Transverse colon (tissue), 4 donors: ENCODE data around the gene TLCD1. TPM values are rescaled to one million over a fixed set of nuclear protein-coding genes. Genes with fewer than 3 reads are reported as not detected.
"Not testable (repeated sequence)": the region's sequence is repeated elsewhere in the genome, so short reads cannot be mapped to it uniquely, and the experiment has no call there.

Experiments
- DNase-seq: peaks from one replicate; pipeline ENCODE4 v3.0.0-alpha.2; 2019
- H3K27ac ChIP-seq, 4 donors: fragments of 200-600 bp; sonication (generic); 2 replicates each; pipeline ENCODE4 v1.5.1; 2016 to 2018; ENCODE audit warnings: inconsistent platforms in 4 of 4
- H3K27me3 ChIP-seq: fragments of 200-600 bp; sonication (generic); 2 replicates; pipeline ENCODE4 v1.5.1; 2017; ENCODE audit warnings: inconsistent platforms
- H3K36me3 ChIP-seq, 4 donors: fragments of 200-600 bp; sonication (generic); 2 replicates each; pipeline ENCODE4 v1.5.1; 2017 to 2019; ENCODE audit warnings: inconsistent platforms in 4 of 4
- H3K4me1 ChIP-seq, 4 donors: fragments of 200-600 bp; sonication (generic); 2 replicates each; pipeline ENCODE4 v1.5.1; 2017 to 2020; ENCODE audit warnings: inconsistent platforms in 4 of 4
- H3K4me3 ChIP-seq, 4 donors: fragments of 200-600 bp; sonication (generic); 1 replicate in 1 of 4; 2 replicates in 3 of 4; pipeline versions ENCODE4 v1.5.1 to v1.6.1; 2017 to 2019; ENCODE audit warnings: inconsistent platforms in 4 of 4
- H3K9me3 ChIP-seq, 2 donors: fragments of 200-600 bp; sonication (generic); 2 replicates each; pipeline ENCODE4 v1.5.1; 2017 to 2019; ENCODE audit warnings: inconsistent platforms in 2 of 2
- CTCF ChIP-seq, 5 experiments: fragments of 200-600 bp in 3 of 5; fragments of 450-650 bp in 2 of 5; sonication (generic) in 3 of 5; IDR thresholded peaks; 1 replicate in 2 of 5; 2 replicates in 3 of 5; pipeline ENCODE4 v1.5.1; 2016 to 2017; ENCODE audit warnings: antibody characterized with exemption in 5 of 5, inconsistent platforms in 3 of 5, mild to moderate bottlenecking in 2 of 5, moderate library complexity in 1 of 5
- EP300 ChIP-seq: sonication (generic); formaldehyde crosslinking; IDR thresholded peaks from one replicate; pipeline ENCODE4 v1.6.1; 2017; ENCODE audit warnings: antibody characterized with exemption, low read depth
- POLR2A ChIP-seq: fragments of 450-650 bp; IDR thresholded peaks from one replicate; pipeline ENCODE4 v1.6.1; 2016; ENCODE audit warnings: antibody characterized with exemption, mild to moderate bottlenecking, moderate library complexity
- POLR2AphosphoS5 ChIP-seq, 3 donors: sonication (generic); formaldehyde crosslinking; IDR thresholded peaks; one replicate each; pipeline ENCODE4 v1.6.1; 2016; ENCODE audit warnings: antibody characterized with exemption in 3 of 3
- WGBS, 2 donors: methylation state at CpG; one replicate each; pipeline ENCODE4 v1.1.5; 2018; ENCODE audit warnings: low coverage in 1 of 2; 5-methylcytosine and 5-hydroxymethylcytosine counted together
- in situ Hi-C, 4 donors: fragments of 200-750 bp; cut with MboI; loops; one replicate each; pipeline versions ENCODE4 v1.15.0 to v1.15.1; 2017; ENCODE audit warnings: low sequenced_read_pairs in 3 of 4, low pct_ligation_motif_present in 1 of 4, low pct_unique_long_range_greater_than_20kb in 1 of 4
- intact Hi-C: fragments of 100-400 bp; cut with DNase I; formaldehyde crosslinking; loops from one replicate; pipeline ENCODE4 v1.15.1; 2023; ENCODE audit warnings: low total_unique reads
- total RNA-seq, 4 donors: library from RNA; depleted of rRNA; stranded (reverse); fragments of >200 nt; gene quantifications; one replicate each; pipeline ENCODE4 v1.1.0, GENCODE V29; 2016

The TLCD1 gene
- total RNA-seq, 4 donors from 2014 or later, result 5.6 to 11.5 TPM; not detected in 2

GRCh38 chr17:28737316-28737715 lies 11.3 kb upstream of the TLCD1 start:
- Histone ChIP-seq H3K27me3 (no peaks in the 10 kb centered on the region), H3K9me3 (no peaks in the 10 kb centered on the region), H3K4me3 (no peak overlapping the region), H3K4me1 (peaks cover 0 to 10% (median 7%) of the 10 kb centered on the region in 4 donors), H3K36me3 (no peaks in the 10 kb centered on the region), H3K27ac (no peak overlapping the region)
- WGBS, 2 donors, result 95% methylated on average over 12 of the region's 12 CpGs; no CpG with 5 or more reads in 1 of the 2 donors
- intact Hi-C loops, result no loop called here
- TF ChIP-seq CTCF (IDR thresholded peaks at IDR 0.05) (no peak), POLR2AphosphoS5 (IDR thresholded peaks at IDR 0.05) (no peak), POLR2A (no peak), EP300 (no peak)
- no peak for DNase-seq
- in situ Hi-C loops, result no loop called here

DNA sequence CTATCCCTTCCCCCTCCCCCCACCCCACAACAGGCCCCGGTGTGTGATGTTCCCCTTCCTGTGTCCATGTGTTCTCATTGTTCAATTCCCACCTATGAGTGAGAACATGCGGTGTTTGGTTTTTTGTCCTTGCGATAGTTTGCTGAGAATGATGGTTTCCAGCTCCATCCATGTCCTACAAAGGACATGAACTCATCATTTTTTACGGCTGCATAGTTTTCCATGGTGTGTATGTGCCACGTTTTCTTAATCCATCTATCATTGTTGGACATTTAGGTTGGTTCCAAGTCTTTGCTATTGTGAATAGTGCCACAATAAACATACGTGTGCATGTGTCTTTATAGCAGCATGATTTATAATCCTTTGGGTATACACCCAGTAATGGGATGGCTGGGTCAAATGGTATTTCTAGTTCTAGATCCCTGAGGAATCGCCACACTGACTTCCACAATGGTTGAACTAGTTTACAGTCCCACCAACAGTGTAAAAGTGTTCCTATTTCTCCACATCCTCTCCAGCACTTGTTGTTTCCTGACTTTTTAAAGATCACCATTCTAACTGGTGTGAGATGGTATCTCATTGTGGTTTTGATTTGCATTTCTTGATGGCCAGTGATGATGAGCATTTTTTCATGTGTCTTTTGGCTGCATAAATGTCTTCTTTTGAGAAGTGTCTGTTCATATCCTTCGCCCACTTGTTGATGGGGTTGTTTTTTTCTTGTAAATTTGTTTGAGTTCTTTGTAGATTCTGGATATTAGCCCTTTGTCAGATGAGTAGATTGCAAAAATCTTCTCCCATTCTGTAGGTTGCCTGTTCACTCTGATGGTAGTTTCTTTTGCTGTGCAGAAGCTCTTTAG lies 10.1 kb upstream of the TLCD1 start:
- intact Hi-C loops, H3K27ac ChIP-seq, H3K36me3 ChIP-seq, in situ Hi-C loops, H3K4me1 ChIP-seq, H3K4me3 ChIP-seq, H3K9me3 ChIP-seq, DNase-seq, H3K27me3 ChIP-seq: not testable (repeated sequence)
- WGBS, 2 donors, result 92 to 98% methylated on average over 2 to 7 of the region's 8 CpGs

GRCh38 chr17:28735242-28735722 lies 9.2 kb upstream of the TLCD1 start:
- no peaks in the 10 kb centered on the region for H3K36me3 ChIP-seq
- H3K4me3 ChIP-seq, result no peak overlapping the region
- no peaks in the 10 kb centered on the region for H3K27me3 ChIP-seq
- WGBS, 2 donors, result 77% methylated on average over 5 of the region's 5 CpGs; no CpG with 5 or more reads in 1 of the 2 donors
- intact Hi-C loops, result no loop called here
- TF ChIP-seq CTCF (IDR thresholded peaks at IDR 0.05) (no peak), POLR2A (no peak), EP300 (no peak), POLR2AphosphoS5 (IDR thresholded peaks at IDR 0.05) (no peak)
- H3K27ac ChIP-seq, result no peak overlapping the region
- DNase-seq, result no peak
- peaks cover 0 to 3% (median 0%) of the 10 kb centered on the region in 4 donors for H3K4me1 ChIP-seq
- in situ Hi-C loops, result no loop called here
- no peaks in the 10 kb centered on the region for H3K9me3 ChIP-seq

GRCh38 chr17:28734712-28735241 lies 8.7 kb upstream of the TLCD1 start:
- in situ Hi-C loops, result no loop called here

More at GRCh38 chr17:28734712-28735241, 8.7 kb upstream of the TLCD1 start:
- intact Hi-C loops, result no loop called here
- no peak for DNase-seq
- no peak overlapping the region for H3K4me3 ChIP-seq
- peaks cover 0 to 6% (median under 1%) of the 10 kb centered on the region in 4 donors for H3K4me1 ChIP-seq
- H3K36me3 ChIP-seq, result no peaks in the 10 kb centered on the region
- TF ChIP-seq POLR2AphosphoS5 (IDR thresholded peaks at IDR 0.05) (no peak), CTCF (IDR thresholded peaks at IDR 0.05) (no peak)
- 91 to 94% methylated on average over 3 to 10 of the region's 10 CpGs for WGBS, 2 donors
- H3K27ac ChIP-seq, result no peak overlapping the region
- H3K9me3 ChIP-seq, result no peaks in the 10 kb centered on the region
- H3K27me3 ChIP-seq, result no peaks in the 10 kb centered on the region
